HG02938 (cell line): ENCODE data around the gene PRKAA1.
"Not testable (repeated sequence)": the region's sequence is repeated elsewhere in the genome, so short reads cannot be mapped to it uniquely, and the experiment has no call there.

Experiments used
- ATAC-seq: cut with Tn5 transposase; IDR thresholded peaks from one replicate; pipeline ENCODE4 v1.9.1; 2021; ENCODE audit warnings: mild to moderate bottlenecking, moderate library complexity; ENCODE audit not compliant: unreplicated experiment

PRKAA1 gene

GRCh38 chr5:40735609-40736008 lies 62.6 kb downstream of the PRKAA1 start:
- no peak for ATAC-seq

- no peak for ATAC-seq
These were observed 63.2 kb downstream of the PRKAA1 start for GRCh38 chr5:40734986-40735385.

GRCh38 chr5:40733879-40734563 lies 64.2 kb downstream of the PRKAA1 start:
- ATAC-seq = no peak

DNA sequence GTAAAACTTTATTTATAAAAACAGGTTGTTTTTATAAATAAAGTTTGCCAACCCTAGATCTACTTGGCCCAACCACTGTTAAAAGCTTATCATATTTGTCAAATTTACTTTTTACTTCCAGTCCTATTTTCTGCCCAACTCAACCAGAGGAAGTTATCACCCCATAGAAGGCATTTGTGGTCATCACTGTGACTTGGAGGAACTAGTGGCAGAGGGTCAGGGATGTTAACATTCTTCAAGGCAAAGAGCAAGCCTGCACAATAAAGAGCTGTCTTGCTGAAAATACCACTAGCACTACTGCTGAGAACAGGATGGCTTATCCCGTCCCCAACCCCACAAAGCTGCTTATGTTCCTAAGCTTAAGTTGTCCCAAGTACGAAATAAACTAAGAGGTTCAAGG lies 64.7 kb downstream of the PRKAA1 start:
- ATAC-seq = no peak

DNA sequence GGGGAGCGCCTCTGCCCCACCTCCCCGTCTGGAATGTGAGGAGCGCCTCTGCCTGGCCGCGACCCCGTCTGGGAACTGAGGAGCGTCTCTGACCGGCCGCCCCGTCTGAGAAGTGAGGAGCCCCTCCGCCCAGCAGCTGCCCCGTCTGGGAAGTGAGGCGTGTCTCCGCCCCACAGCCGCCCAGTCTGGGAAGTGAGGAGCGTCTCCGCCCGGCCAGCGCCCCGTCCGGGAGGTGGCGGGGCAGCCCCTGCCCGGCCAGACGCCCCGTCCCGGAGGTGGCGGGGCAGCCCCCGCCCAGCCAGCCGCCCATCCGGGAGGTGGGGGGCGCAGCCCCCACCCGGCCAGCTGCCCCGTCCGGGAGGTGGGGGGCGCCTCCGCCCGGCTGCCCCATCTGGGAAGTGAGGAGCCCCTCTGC lies 75.7 kb downstream of the PRKAA1 start:
- ATAC-seq = not testable (repeated sequence)

DNA sequence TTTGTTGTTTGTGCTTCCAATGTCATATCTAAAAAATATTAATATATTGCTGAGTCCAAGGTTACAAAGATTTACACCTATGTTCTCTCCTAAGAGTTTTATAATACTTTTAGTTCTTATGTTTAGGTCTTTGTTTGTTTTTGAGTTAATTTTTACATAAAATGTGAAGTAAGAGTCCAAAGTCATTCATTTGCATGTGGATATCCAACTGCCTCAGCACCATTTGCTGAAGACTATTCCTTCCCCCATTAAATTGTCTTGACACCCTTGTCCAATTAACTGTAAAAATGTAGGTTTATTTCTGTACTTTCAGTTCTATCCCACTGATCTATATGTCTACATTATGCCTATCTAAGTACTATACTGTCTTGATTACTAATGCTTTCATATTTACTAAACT lies 78.1 kb downstream of the PRKAA1 start:
- no peak for ATAC-seq

DNA sequence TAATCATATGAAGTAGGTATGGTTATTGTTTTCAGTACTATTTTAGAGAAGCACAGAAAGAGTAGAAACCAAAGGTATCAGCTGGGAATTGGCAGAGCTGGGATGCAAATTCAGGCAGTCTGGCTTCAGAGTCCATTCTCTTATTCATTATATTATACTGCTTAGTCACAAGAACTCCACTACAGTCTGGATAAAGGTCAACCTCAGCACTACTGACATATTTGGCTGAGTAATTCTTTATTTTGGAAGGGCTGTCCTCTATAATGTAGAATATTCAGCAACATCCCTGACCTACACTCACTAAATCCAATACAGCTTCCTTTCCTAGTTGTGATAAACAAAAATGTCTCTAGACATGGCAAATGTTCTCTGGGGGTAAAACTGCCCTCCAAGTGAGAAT lies 80.9 kb downstream of the PRKAA1 start:
- no peak for ATAC-seq

- ATAC-seq = no peak
These were observed 81.6 kb downstream of the PRKAA1 start for GRCh38 chr5:40716590-40716989.

GRCh38 chr5:40716000-40716399 lies 82.2 kb downstream of the PRKAA1 start:
- no peak for ATAC-seq

GRCh38 chr5:40714001-40714400 lies 84.2 kb downstream of the PRKAA1 start:
- no peak for ATAC-seq

DNA sequence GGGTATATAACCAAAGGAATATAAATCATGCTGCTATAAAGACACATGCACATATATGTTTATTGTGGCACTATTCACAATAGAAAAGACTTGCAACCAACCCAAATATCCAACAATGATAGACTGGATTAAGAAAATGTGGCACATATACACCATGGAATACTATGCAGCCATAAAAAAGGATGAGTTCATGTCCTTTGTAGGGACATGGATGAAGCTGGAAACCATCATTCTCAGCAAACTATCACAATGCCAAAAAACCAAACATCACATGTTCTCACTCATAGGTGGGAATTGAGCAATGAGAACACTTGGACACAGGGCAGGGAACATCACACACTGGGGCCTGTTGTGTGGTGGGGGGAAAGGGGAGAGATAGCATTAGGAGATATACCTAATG lies 87.6 kb downstream of the PRKAA1 start:
- not testable (repeated sequence) for ATAC-seq
